GM12875 (cell line): ENCODE data around the gene SP3.
"Not testable (repeated sequence)": the region's sequence is repeated elsewhere in the genome, so short reads cannot be mapped to it uniquely, and the experiment has no call there.

ENCODE experiments used
- H3K4me3 ChIP-seq: one replicate; pipeline ENCODE4 v1.5.1; 2011; ENCODE audit warnings: low read depth, low read length, control low read depth
- CTCF ChIP-seq: IDR thresholded peaks from 2 replicates; pipeline ENCODE4 v1.5.1; 2011; ENCODE audit warnings: low read depth, mild to moderate bottlenecking, control low read depth, inconsistent platforms, low read length, moderate library complexity, borderline replicate concordance; ENCODE audit not compliant: insufficient read depth

Gene SP3

GRCh38 chr2:173892341-173892740 lies 72.8 kb downstream of the SP3 start:
- no peak overlapping the region for H3K4me3 ChIP-seq
- TF ChIP-seq CTCF, result no peak

DNA sequence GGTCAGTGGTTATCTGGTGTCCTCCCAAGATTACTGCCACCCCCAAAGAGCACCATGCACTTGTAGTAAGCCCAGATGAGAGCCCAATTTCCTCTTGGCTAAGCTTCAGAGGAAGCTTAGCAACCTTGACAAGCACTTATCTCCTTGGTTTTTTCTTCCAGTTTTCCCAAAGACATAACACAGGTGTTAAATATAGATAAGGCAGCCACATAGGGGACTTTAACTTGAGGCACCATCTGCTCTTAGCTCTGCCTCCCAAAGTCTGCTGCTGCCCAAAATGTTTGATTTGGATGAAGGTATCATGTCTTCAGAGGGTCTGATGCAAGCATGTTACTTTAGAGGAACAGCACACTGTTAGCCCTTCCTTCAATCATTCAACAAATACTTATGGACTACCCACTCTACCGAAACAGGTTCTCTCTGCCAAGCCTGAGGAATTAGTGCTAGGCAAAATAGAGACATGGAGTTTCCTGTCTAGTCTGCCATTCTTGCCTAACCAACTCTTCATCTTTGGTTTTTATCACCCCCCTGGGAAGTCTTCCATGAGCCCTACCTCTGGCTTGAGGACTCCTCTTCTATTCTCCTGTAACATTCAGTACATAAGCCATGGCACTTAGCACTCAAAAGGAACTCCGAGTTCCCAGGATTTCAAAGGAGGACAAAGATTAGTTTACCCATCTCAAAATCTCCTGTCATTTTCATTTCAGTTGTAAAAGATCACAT lies 73.7 kb downstream of the SP3 start:
- no peak overlapping the region for H3K4me3 ChIP-seq
- TF ChIP-seq CTCF, result no peak

- H3K4me3 ChIP-seq, result not testable (repeated sequence)
Measured at GRCh38 chr2:173889464-173889863, 75.7 kb downstream of the SP3 start.

GRCh38 chr2:173886613-173887012 lies 78.6 kb downstream of the SP3 start:
- no peak for TF ChIP-seq CTCF
- H3K4me3 ChIP-seq, result no peak overlapping the region

DNA sequence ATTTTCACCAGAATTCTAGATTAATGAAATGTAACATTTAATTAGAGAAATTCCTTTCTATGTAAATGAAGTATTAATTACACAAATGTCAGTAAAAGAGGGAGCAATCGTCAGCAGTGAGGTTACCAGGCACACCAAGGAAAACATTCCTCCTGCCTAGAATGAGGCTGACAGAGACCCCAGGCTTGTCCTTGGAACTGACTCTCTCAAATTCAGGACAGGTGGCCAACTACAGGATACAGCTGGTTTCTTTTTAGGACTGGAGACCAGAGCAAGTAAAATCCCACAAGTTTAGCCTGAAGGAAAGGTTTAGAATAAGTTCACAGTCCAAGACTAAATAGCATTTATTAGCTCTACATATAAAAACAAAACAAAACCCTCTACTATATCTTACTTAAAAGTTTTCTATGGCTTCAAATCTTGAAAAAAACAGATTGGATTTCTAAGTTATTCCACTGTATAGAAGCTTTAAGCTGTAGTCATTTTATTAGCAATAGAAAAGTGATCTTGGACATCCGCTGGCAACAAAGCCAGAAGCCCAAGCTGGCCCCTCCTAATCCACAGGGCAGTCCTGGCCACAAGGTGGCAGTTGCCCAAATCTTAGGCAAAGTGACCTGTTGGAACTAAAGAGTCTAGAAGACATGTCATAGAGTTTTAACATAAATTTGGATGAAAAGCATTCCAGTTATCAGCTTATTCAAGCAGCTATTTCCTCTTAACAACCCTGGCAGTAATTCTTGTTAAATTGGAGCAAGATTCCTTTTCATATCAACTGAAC lies 81.0 kb downstream of the SP3 start:
- H3K4me3 ChIP-seq, result no peak overlapping the region
- peak; percentile 38; the same call in 1 of the 2 replicates for TF ChIP-seq CTCF

DNA sequence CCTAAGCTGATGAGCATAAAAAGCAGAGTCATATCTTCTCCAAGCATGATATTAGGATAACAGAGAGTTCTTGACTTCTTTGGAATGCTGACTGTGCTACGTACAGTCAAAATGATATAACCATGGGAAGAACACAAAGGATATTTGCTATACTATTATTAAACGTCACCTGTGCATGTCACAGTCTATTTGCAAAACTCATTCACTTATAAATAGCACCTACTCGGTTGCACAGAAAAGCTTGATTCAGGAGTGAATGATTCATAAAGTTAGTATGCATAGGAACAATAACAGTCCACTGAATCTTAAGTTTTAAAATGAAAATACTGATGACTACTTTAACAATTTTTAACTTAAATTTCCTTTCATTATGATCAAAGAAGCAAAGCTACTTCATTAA lies 83.3 kb downstream of the SP3 start:
- TF ChIP-seq CTCF, result no peak

GRCh38 chr2:173881461-173881860 lies 83.7 kb downstream of the SP3 start:
- TF ChIP-seq CTCF, result no peak
- no peak overlapping the region for H3K4me3 ChIP-seq

More for the DNA sequence above, 83.3 kb downstream of the SP3 start:
- no peak overlapping the region for H3K4me3 ChIP-seq
